HG03095 (cell line): ENCODE results near the gene PHTF2.
"Not testable (repeated sequence)": the region's sequence is repeated elsewhere in the genome, so short reads cannot be mapped to it uniquely, and the experiment has no call there.

ENCODE experiments used
- ATAC-seq: cut with Tn5 transposase; IDR thresholded peaks from one replicate; pipeline ENCODE4 v1.9.1; 2021; ENCODE audit warnings: moderate library complexity; ENCODE audit not compliant: unreplicated experiment

PHTF2 gene

DNA sequence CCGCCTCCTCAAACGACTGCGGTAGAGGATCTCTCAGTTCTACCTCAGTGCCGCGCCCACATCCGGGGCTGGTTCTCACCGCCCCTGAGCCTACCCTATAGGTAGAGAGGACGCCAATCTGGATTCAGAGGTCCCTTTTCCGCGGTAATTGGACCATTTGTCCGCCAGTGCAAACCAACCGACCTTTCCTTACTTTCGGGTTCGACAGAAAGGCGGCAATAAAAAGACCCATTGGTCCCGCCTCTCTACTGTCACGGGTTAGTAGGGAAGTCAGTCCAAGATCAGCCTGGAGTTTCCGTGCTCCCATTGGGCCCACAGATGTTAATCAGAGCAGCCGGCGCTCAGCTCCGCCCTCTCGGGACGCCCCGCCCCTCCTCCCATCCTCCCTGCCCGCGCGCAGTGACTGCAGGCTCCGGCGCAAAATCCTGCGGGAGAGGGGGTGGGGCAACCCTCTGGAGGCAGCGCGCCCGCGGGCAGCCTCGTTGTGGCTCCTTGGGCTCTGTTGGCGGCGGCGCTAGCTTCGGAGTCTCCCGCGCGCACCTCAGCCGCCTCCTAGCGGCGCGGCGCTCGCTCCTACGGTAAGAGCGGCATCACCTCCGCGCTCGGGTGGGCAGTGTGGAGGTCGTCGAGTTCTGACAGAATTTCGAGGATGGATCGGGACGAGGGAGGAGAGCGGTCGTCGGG lies at the start of gene PHTF2, which contains the start of gene TMEM60:
TSS of gene PHTF2 (plus strand) at position 380 of the 684 bp plus-strand sequence.
TSS of gene TMEM60 (minus strand) at position 41 of the 684 bp plus-strand sequence. CDS start 4,061 bp downstream, outside the sequence.
- ATAC-seq: peak; percentile 89

DNA sequence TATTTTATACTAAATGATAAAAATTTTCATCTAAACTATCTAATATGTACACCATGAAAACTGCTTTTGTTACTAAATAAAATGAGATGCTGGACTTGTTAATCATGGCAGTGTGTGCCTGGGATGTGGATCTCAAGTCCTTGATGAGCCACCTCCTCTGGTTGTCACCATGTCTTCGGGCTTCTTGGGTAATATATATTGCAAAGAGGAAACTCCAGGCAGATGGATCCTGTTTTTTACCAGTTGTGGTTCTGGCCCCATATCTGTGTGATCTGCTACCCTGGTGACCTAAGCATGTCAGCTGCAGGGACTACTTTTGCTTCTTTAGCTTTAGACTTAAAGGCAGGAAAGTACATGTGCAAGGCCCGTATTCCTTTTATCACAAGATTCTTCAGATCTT lies 46.6 kb upstream of the PHTF2 start:
- no peak for ATAC-seq

DNA sequence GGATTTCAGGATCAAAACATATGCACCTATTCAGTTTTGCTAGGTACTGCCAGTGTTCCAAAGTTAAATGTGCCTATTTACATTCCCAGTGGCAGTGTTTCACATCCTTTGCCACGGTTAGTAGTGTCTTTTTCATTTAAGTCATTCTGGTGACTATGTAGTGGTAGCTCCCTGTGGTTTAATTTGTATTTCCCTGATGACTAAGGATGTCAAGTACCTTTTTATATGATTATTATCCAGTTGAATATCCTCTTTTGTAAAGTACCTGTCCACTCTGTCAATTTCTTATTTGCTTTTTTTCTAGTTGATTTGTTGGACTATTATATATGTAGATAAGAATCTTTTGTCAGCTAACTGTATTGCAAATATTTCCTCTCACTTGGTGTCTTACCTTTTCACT lies 45.4 kb upstream of the PHTF2 start:
- ATAC-seq: no peak

DNA sequence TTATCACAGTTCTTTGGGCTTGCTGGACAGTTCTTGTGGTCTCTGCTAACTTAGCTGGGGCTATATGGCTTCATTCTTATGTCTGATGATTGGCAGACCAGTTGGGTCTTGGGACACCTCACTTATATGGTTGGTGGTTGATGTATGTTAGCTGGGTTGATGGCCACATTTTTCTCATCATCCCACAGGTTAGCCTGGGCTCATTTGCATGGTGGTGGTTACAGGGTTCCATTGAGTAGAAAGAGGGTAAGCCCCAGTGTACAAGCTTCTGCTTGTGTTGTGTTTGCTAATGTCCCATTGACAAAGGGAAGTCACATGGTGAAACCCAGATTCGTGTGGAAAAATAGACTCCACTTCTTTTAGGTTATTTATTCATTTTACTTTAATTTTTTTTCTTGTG lies 41.0 kb upstream of the PHTF2 start:
- ATAC-seq: peak; percentile 85

DNA sequence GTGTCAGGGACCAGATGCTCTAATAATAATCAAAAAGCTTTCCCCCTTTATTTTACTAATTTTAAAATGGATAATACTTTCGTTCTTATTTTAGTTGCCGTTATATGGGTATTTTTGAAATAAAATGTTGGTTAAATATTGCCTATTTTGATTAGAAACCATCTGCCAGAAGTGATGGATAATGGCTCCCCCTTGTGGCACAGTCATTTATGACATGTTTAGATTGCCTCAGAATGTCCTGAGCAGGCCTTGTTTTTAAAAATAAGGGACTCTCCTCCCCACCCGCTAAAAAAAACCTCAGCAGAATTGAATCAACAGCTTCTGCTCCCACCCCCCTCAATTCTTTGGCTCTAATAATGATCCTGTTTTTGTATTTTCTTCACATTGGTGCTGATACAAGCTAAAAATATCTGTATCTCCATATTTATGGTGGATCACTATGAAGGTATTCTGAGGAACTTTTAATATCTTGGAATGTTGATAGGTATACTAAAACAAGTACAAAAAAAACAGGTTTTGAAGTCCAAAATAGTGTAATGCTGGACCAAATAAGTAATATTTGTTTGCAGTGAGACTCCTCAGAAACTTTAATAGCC lies 39.2 kb upstream of the PHTF2 start:
- no peak for ATAC-seq

DNA sequence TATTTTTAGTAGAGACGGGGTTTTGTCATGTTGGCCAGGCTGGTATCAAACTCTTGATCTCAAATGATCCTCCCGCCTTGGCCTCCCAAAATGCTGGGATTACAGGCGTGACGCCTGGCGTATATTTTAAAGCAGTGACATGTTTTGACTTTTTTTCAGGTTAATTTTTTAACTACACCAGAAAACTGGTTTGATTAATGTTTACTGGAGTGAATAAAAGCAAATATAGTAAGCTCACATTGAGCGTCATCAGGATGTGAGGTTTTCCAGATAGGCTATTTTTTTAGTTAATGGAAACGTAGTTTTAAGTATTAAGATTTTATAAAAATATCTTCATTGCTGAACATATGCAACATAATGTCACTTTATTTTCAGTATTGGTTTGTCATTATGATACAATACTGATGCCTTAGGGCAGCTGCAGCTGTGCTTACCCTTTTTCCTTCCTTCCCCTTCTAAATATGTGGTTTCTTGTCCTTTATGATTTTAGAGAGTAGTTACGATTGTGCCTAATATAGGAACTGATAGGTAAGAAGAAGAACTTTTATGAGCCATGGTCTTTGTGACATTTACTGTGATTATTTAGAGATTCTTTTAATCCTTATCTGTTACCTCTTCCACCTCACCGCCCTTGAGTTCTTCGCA lies 37.6 kb upstream of the PHTF2 start:
- no peak for ATAC-seq

DNA sequence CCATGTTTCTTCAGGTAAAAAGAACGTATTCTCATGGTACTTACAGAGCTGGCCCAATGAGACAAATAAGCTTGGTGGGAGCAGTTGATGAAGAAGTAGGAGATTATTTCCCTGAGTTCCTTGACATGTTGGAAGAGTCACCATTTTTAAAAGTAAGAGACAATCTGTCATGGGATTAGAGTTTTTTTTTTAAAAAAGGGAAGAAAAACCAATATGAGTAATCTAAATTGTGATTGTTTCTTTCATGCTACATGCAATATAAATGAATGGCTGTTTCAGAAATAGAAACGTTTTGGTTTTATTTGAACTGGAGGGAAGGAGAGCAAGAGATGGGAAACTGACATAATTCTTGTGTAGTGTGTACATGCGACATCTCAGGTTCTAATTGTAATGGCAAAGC lies 33.1 kb upstream of the PHTF2 start:
- no peak for ATAC-seq

DNA sequence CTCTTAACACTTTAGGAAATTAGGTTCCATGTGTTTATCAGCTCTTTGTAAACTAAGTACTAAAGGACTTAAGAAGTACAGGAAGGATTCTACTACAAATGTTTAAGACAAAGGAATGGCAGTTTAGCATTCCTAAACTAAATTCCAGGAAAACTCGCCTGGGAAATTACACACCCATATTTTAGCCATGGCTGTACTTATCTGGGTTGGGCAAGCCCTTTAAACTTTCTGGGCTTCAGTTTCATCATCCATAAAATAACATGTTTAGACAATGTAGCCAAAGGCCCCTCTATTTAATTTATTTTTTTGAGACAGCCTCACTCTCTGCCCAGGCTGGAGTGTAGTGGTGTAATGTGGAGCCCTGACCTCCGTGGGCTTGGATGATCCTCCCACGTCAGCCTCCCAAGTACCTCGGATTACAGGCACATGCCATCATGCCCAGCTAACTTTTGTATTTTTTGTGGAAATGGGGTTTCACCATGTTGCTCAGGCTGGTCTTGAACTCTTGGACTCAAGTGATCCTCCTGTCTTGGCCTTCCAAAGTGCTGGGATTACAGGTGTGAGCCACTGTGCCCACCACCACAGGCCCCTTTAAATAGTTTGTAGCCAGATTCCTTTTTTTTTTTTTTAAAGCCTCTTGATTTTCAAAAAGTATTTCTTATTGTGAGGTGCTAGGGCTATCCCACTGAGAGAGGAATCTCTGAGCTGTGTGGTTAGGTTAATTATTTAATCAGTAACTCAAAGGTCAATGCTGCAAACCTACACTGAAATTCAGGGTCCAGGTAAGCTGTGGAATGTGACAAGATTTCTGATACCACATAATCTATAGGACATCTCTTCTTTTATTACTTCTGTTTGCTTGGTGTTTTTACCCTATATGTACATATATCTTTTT lies 32.4 kb upstream of the PHTF2 start:
- ATAC-seq: no peak

DNA sequence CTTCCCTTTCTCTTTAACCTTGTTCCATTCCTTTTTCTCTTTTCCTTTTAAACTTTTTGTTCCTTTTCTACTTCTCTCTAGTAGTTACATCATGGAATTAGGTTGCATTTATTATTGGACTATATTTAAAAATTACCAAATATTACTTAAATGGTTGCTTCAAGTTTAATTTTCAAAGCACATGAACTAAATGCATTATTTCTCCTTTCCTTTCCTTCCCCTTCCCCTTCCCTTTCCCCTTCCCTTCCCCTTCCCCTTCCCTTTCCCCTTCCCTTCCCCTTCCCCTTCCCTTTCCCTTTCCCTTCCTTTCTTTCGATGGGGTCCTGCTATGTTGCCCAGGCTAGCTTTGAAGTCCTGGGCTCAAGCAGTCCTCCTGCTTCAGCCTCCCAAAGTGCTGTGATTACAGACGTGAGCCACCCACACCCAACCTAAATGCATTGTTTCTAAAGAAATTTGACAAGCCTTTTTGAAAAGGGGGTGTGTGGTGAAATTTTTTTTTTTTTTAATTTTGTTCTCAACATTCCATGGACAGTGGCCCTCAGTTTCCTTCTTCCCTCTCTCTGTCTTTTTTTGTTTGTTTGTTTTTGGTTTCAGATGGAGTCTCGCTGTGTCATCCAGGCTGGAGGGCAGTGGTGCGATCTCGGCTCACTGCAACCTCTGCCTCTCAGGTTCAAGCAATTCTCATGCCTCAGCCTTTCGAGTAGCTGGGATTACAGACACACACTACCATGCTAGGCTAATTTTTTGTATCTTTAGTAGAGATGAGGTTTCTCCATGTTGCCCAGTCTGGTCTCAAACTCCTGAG lies 31.6 kb upstream of the PHTF2 start:
- ATAC-seq: no peak

DNA sequence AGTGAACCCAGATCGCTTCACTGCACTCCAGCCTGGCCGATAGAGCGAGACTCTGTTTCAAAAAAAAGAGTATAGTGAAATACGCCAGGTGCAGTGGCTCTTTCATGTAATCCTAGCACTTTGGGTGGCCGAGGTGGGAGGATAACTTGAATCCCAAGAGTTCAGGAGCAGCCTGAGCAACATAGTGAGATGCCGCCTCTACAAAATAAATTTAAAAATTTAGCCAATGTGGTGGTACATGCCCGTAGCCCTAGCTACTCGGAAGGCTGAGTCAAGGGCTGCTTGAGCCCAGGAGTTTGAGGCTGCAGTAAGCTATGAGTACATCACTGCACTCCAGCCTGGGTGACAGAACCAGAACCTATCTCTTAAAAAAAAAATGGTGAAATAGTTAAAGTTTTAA lies 28.3 kb upstream of the PHTF2 start:
- ATAC-seq: no peak

DNA sequence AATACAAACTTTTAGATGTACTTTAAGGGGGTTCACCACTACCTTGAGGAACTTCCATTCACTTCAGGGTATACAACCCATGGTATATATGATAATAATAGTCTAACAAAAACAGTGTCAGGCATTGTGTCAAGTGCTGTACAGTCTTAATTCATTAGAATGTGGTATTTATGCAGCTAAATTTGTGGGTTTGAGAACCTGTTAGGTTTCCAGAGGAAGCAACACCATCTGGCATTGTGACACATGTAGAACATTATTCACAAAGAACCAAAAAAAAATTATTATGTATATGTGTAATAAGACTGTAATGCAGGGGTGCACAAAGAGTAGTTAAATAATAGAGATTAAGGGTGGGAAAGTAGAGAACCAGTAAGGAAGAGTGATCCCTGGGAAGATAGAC lies 26.7 kb upstream of the PHTF2 start:
- ATAC-seq: no peak

DNA sequence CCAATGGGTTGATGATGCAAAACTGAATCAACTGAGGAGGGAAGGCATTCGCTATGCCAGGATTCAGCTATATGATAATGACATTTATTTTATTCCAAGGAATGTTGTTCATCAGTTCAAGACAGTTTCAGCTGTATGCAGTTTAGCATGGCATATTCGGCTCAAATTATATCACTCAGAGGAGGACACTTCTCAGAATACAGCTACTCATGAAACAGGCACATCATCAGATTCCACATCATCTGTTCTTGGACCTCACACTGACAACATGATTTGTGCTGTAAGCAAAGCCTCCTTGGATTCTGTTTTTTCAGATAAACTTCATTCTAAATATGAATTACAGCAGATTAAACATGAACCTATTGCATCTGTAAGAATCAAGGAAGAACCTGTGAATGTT lies 20.0 kb upstream of the PHTF2 start:
- ATAC-seq: no peak

DNA sequence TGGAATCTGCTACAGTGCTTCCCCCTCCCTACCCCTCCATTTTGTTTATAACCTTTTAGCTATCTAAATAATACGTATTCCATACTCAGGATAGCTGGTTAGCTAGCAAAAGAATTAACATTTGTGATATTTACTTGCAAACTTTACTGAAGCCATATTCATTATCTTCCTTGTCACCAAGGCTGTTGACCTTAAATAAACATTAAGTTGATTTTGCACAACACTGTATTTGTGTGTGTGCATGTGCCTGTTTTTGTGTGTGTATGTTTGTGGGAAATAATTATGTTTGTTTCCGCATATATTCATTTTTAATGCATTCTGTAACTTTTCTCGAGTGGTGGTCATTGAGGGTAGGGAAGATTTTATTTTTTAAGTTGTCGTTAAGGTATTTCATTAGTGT lies 16.2 kb upstream of the PHTF2 start:
- no peak for ATAC-seq

DNA sequence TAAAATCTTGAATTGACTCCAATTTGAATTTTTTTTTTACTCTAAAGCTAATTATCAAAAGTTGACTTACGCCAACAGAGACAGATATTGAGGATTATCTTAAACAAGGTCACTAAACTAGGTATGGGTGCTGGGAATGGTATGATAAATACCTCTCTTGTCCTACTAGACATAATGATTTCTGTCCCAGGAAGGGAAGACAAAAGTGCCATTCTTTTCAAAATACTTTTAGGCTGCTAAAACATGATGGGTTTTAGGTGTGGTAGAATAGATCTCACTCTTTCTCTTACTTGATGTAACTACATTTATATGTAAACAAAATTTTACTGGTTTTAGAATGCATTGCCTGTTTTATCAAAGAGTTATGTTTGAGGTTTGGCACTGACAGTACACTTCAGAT lies 15.5 kb upstream of the PHTF2 start:
- no peak for ATAC-seq

DNA sequence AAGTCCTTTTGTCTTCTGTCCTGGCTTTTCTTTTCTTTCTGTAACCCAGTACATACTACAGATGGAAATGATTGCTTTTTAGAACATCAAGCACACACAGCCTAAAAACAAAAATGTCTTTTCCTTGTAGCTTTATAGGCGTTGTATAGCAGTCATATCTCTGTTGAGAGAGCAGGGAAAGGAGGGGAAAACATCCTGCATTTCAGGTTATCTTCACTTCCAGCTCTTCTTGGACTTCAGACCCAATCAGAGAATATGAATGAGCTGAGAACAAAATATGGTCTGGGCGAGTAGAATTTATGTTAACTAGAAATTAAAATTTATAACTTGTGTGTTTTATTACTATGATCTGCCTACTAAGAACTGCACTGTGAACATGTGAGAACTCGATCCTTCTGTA lies 15.0 kb upstream of the PHTF2 start:
- ATAC-seq: no peak

DNA sequence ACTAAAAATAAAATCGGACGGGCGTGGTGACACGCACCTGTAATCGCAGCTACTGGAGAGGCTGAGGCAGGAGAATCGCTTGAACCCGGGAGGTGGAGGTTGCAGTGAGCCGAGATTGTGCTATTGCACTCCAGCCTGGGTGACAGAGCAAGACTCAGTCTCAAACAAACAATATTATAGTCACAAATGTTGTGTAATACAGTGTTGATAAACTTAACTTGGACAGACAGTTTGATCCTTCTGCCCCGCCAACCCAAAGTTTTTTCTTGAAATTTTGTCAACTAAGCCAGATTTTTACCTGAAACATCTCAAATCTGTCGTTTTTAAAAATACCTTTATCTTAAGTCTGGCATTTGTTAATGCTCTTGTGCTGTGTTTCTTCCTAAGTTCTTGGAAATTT lies 14.1 kb upstream of the PHTF2 start:
- ATAC-seq: not testable (repeated sequence)

DNA sequence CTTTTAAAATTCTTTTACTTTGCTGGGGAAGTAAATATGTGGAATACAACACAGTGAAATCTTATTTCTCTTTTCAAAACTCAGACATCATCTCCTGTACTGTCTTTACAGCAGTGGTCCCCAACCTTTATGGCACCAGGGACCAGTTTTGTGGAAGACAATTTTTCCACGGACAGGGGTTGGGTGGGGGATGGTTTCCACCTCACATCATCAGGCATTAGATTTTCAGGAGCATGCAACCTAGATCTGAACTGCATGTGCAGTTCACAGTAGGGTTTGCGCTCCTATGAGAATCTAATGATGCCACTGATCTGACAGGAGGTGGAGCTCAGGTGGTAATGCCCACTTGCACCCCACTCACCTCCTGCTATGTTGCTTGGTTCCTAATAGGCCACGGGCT lies 12.6 kb upstream of the PHTF2 start:
- ATAC-seq: no peak

DNA sequence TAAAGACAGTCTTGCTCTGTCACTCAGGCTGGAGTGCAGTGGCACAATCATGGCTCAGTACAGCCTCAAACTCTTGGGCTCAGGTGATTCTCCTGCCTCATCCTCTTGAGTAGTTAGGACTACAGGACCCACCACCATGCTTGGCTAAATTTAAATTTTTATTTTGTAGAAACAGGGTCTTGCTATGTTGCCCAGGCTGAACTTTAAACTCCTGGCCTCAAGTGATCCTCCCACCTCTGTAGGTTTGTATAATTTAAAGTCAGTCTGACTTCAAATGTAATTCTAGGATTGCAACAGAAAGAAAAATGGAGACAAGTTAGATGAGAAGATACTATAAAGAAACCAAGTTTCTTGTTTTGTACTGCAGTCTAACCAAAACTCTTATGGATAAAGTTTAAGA lies 11.8 kb upstream of the PHTF2 start:
- no peak for ATAC-seq

DNA sequence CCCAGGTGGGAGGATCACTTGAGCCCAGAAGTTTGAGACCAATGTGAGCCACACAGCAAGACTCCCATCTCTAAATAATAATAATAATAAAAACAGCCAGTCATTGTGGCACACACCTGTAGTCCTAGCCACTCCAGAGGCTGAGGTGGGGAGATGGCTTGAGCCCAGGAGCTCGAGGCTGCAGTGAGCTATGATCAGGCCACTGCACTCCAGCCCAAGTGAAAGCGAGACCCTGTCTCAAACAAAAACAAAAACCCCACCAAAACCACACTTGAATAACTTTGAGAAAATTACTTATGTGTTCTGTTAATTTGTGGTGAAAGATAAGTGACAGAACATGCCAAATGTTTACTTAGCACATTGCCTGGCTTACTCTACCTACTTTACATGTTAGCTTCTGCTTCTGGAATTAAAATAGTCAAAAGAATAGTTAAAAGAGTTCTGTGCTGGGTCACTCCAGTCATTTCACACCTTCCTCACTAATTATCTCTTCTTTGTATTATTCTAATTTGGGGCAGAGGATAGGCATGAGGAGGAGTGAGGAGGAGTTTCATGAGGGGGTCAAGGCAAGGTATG lies 10.2 kb upstream of the PHTF2 start:
- ATAC-seq: no peak

DNA sequence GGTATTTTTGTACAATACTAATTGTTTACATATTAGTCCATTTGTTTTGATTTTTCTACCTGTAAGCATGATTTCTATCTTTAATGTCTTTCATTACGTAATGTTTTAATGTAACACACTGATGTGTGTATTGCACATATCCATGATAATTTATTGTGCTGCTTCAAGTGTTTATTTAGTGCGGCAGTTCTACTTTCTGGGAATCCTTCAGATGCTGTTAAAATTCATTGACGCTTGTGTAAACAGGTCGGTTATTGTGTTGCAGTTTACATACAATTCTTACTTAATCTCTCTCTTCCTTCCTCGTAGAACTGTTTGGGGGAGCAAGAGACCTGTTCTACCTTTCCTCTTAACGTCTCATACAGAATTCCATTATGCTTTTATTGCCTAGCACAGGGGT lies 7.2 kb upstream of the PHTF2 start:
- ATAC-seq: no peak
